GM12878 (cell line): Measurements from ENCODE around the gene ERO1A. TPM values are rescaled to one million over a fixed set of nuclear protein-coding genes. Genes with fewer than 3 reads are reported as not detected.

Experiments used
- ATAC-seq: fragments of 200-7000 bp; cut with Tn5 transposase; 3 replicates; pipeline ENCODE4 v1.9.1; 2020; ENCODE audit warnings: mild to moderate bottlenecking, moderate library complexity
- BruUV-seq: library from RNA; stranded (reverse); fragments of 400-500 nt; replicated peaks from 2 replicates; lab custom pipeline; 2021; lab: Mats Ljungman, UMichigan
- CTCF ChIA-PET: fragments of 300-600 bp; sonication (Branson Sonifier 250); formaldehyde crosslinking; extraction: SDS; loops from one replicate; lab custom pipeline; 2021; ENCODE audit warnings: inconsistent platforms; lab: Yijun Ruan, JAX
- POLR2A ChIA-PET: fragments of 350-600 bp; formaldehyde crosslinking; extraction: SDS; loops from one replicate; lab custom pipeline; 2021; ENCODE audit warnings: inconsistent platforms; lab: Charles Lee
- RAD21 ChIA-PET: fragments of 300-600 bp; sonication (Branson Sonifier 250); formaldehyde crosslinking; loops from one replicate; lab custom pipeline; 2023; ENCODE audit warnings: antibody characterized with exemption; ENCODE audit not compliant: unreplicated experiment; lab: Charles Lee
- SMC1A ChIA-PET: fragments of 300-600 bp; sonication (Branson Sonifier 250); formaldehyde crosslinking; loops from one replicate; lab custom pipeline; 2023; ENCODE audit not compliant: unreplicated experiment, uncharacterized antibody; lab: Charles Lee
- DNase-seq: peaks from one replicate; pipeline ENCODE4 v3.0.0-alpha.2; 2011; ENCODE audit warnings: low read depth, low spot score
- FAIRE-seq: peaks from 3 replicates; lab custom pipeline; 2011; peaks lifted over from hg19 to GRCh38; lab: Jason Lieb, UNC
- H2AFZ ChIP-seq: 2 replicates; pipeline ENCODE4 v1.6.0; 2011; ENCODE audit warnings: low read depth, low read length, control low read depth; ENCODE audit not compliant: control insufficient read depth
- H3K27ac ChIP-seq: 2 replicates; pipeline ENCODE4 v1.5.1; 2011; ENCODE audit warnings: control low read depth; ENCODE audit not compliant: control insufficient read depth, insufficient read depth
- H3K27me3 ChIP-seq, 2 experiments: replicated peaks in 1 of 2; 2 replicates each; pipeline versions ENCODE4 v1.6.0 to v1.6.1; 2011; ENCODE audit warnings: low read length in 1 of 2; ENCODE audit not compliant: control insufficient read depth in 2 of 2, insufficient read depth in 2 of 2
- H3K36me3 ChIP-seq, 2 experiments: 2 replicates each; pipeline ENCODE4 v1.5.1; 2011; ENCODE audit warnings: low read length in 1 of 2; ENCODE audit not compliant: control insufficient read depth in 2 of 2, insufficient read depth in 2 of 2
- H3K4me1 ChIP-seq: 2 replicates; pipeline ENCODE4 v1.6.1; 2011; ENCODE audit warnings: mild to moderate bottlenecking, low read length, moderate library complexity, mixed read lengths; ENCODE audit not compliant: control insufficient read depth, insufficient read depth
- H3K4me2 ChIP-seq: 2 replicates; pipeline ENCODE4 v1.6.0; 2011; ENCODE audit warnings: control low read depth; ENCODE audit not compliant: control insufficient read depth, insufficient read depth
- H3K4me3 ChIP-seq: fragments of 200-600 bp; sonication (generic); 2 replicates; pipeline ENCODE4 v1.5.1; 2016
- H3K79me2 ChIP-seq: 2 replicates; pipeline ENCODE4 v1.6.0; 2011; ENCODE audit warnings: low read length; ENCODE audit not compliant: control insufficient read depth, insufficient read depth
- H3K9ac ChIP-seq: 2 replicates; pipeline ENCODE4 v1.8.0; 2011; ENCODE audit warnings: low read length, control low read depth, mixed read lengths; ENCODE audit not compliant: control insufficient read depth, insufficient read depth
- H3K9me3 ChIP-seq: replicated peaks from 3 replicates; pipeline ENCODE4 v1.5.1; 2011; ENCODE audit warnings: mild to moderate bottlenecking, low read length; ENCODE audit not compliant: control insufficient read depth, insufficient read depth
- H4K20me1 ChIP-seq: 2 replicates; pipeline ENCODE4 v1.6.0; 2011; ENCODE audit not compliant: control insufficient read depth, insufficient read depth
- BMI1 ChIP-seq: fragments of 450-650 bp; IDR thresholded peaks from 2 replicates; pipeline ENCODE4 v1.6.1; 2016; ENCODE audit warnings: mild to moderate bottlenecking, moderate library complexity, borderline replicate concordance
- FOXK2 ChIP-seq: fragments of 450-650 bp; IDR thresholded peaks from 2 replicates; pipeline ENCODE4 v1.6.1; 2017; ENCODE audit warnings: mild to moderate bottlenecking, moderate library complexity
- GATAD2B ChIP-seq: fragments of 450-650 bp; conservative IDR thresholded peaks from 2 replicates; pipeline ENCODE4 v1.6.1; 2017; ENCODE audit warnings: low read depth, mild to moderate bottlenecking, moderate library complexity
- HDAC2 ChIP-seq: fragments of 200-600 bp; sonication (generic); IDR thresholded peaks from 2 replicates; pipeline ENCODE4 v1.6.1; 2017
- IKZF1 ChIP-seq: fragments of 450-650 bp; conservative IDR thresholded peaks from 2 replicates; pipeline ENCODE4 v1.6.1; 2017; ENCODE audit warnings: antibody characterized with exemption, mild to moderate bottlenecking
- JUND ChIP-seq: IDR thresholded peaks from 2 replicates; pipeline ENCODE4 v1.6.1; 2012; ENCODE audit warnings: low read depth, mild to moderate bottlenecking, low read length, improper control_type of control experiment, moderate library complexity
- LARP7 ChIP-seq: fragments of 450-650 bp; IDR thresholded peaks from 2 replicates; pipeline ENCODE4 v1.6.1; 2017; ENCODE audit warnings: mild to moderate bottlenecking
- MEF2B ChIP-seq: fragments of 450-650 bp; IDR thresholded peaks from 2 replicates; pipeline ENCODE4 v1.6.1; 2018; ENCODE audit warnings: mild to moderate bottlenecking, moderate library complexity; ENCODE audit not compliant: partially characterized antibody, poor library complexity, severe bottlenecking
- POLR2AphosphoS5 ChIP-seq: IDR thresholded peaks from 2 replicates; pipeline ENCODE4 v1.6.1; 2011; ENCODE audit warnings: mild to moderate bottlenecking, low read length, inconsistent platforms
- POU2F2 ChIP-seq: IDR thresholded peaks from 3 replicates; pipeline ENCODE4 v1.6.1; 2011; ENCODE audit warnings: low read depth, mild to moderate bottlenecking, low read length, borderline replicate concordance
- TARDBP ChIP-seq: IDR thresholded peaks from 2 replicates; pipeline ENCODE4 v1.6.1; 2016; ENCODE audit warnings: borderline replicate concordance
- TCF3 ChIP-seq: IDR thresholded peaks from 2 replicates; pipeline ENCODE4 v1.6.1; 2012; ENCODE audit warnings: low read depth, mild to moderate bottlenecking, low read length, borderline replicate concordance; ENCODE audit not compliant: insufficient read depth
- YBX1 ChIP-seq: fragments of 450-650 bp; IDR thresholded peaks from 2 replicates; pipeline ENCODE4 v1.6.1; 2016; ENCODE audit warnings: antibody characterized with exemption
- ZNF24 ChIP-seq: fragments of 450-650 bp; IDR thresholded peaks from 2 replicates; pipeline ENCODE4 v1.6.1; 2017; ENCODE audit warnings: antibody characterized with exemption, mild to moderate bottlenecking
- ZNF622 ChIP-seq: fragments of 450-650 bp; IDR thresholded peaks from 2 replicates; pipeline ENCODE4 v1.6.1; 2017; ENCODE audit warnings: mild to moderate bottlenecking, inconsistent platforms
- WGBS: methylation state at CpG from one replicate; pipeline ENCODE4 v1.1.6; 2016; ENCODE audit warnings: low lambda C conversion rate; ENCODE audit not compliant: insufficient replicate concordance, insufficient coverage; ENCODE audit errors: missing lambda C conversion rate; 5-methylcytosine and 5-hydroxymethylcytosine counted together
- in situ Hi-C: fragments of 300-500 bp; cut with MboI; formaldehyde crosslinking; loops from 9 replicates; pipeline ENCODE4 v1.14.3; 2018; ENCODE audit warnings: mixed read lengths
- intact Hi-C: fragments of 100-400 bp; cut with micrococcal nuclease; formaldehyde crosslinking; loops from one replicate; pipeline ENCODE4 v1.14.2; 2022; ENCODE audit not compliant: unreplicated experiment
- polyA plus RNA-seq, 11 experiments: library from polyadenylated mRNA; depleted of rRNA in 4 of 11; unstranded in 6 of 11; stranded (reverse) in 5 of 11; fragments of >200 nt; fragmentation: Nextera tagmentation in 4 of 11; fragmentation: Illumina TruSeq in 1 of 11; extraction: Ambion mirVana in 4 of 11; extraction: Trizol in 1 of 11; gene quantifications; 1 replicate in 1 of 11; 2 replicates in 10 of 11; pipeline versions ENCODE4 v1.2.1 to v1.2.3, GENCODE V29; 2011 to 2016; ENCODE audit warnings: inconsistent platforms in 2 of 11, missing spikeins in 2 of 11, low read depth in 1 of 11
- total RNA-seq, 4 experiments: library from RNA; depleted of rRNA in 3 of 4; stranded (reverse); fragments of >200 nt in 3 of 4; fragmentation: Illumina TruSeq in 1 of 4; extraction: Trizol in 1 of 4; gene quantifications; 2 replicates each; pipeline versions ENCODE4 v1.2.1 to v1.2.3, GENCODE V29; 2013 to 2021
- TF ChIP-seq, protein P1 (sequence below): fragments of 450-650 bp; IDR thresholded peaks from 2 replicates; pipeline ENCODE4 v1.6.1; 2017; ENCODE audit warnings: antibody characterized with exemption, mild to moderate bottlenecking, moderate library complexity
- TF ChIP-seq, protein P2 (sequence below): fragments of 450-650 bp; IDR thresholded peaks from 2 replicates; pipeline ENCODE4 v1.6.1; 2016; ENCODE audit warnings: mild to moderate bottlenecking
- TF ChIP-seq, protein P3 (sequence below): fragments of 150-350 bp; IDR thresholded peaks from 2 replicates; pipeline ENCODE4 v1.6.1; 2014; ENCODE audit warnings: mild to moderate bottlenecking, low read depth, low read length

Gene ERO1A
- total and polyA plus RNA-seq, 10 of the 15 experiments (the other 5 are each of a cell fraction or from before 2014, with no cell fraction given), result 17.5 to 93.1 (median 48.5) TPM

DNA sequence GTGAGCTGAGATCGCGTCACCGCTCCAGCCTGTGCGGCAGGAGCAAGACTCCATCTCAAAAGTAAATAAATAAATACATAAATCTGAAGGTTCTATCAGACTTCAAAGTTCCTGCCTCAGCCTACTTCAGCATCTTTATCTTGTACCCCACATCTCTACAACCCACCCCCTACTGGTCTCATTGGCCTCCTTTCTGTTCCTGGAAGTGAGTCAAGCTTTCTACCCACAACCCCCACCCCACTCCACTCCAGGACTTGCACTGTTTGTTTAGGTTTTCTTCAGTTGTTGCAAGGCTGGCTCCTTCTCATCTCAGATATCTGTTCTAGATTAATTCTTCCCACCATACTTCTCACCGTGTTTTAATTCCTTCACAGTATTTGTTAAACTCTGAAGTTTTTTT, 10.9 kb upstream of the ERO1A start:
- no TSS peak for BruUV-seq
- FAIRE-seq (no peak), DNase-seq (no peak), ATAC-seq (peak; percentile 16)
- Histone ChIP-seq H2AFZ (peak overlapping the region; percentile 83), H3K36me3 (peaks cover 0 to 12% of the 10 kb centered on the region in 2 experiments; a peak in 1 of 4 replicates), H3K9me3 (no peaks in the 10 kb centered on the region), H3K27me3 (no peaks in the 10 kb centered on the region), H3K4me1 (peaks cover 4% of the 10 kb centered on the region; the same call in 1 of the 2 replicates), H4K20me1 (no peaks in the 10 kb centered on the region), H3K4me3 (peak overlapping the region; percentile 91), H3K27ac (peak overlapping the region; percentile 88), H3K9ac (peak overlapping the region; percentile 88), H3K4me2 (peak overlapping the region; percentile 82), H3K79me2 (peaks cover 38% of the 10 kb centered on the region)
- ChIA-PET RAD21 (no interaction called here), CTCF (no interaction called here), SMC1A (no interaction called here), POLR2A (interaction anchor here (0.8 kb wide), 1 partner anchor 8 kb away, joined by 4 read pairs; no protein-coding TSS in a partner anchor)
- no peak for TF ChIP-seq MEF2B
- TF ChIP-seq JUND, result no peak
- TF ChIP-seq LARP7, result no peak
- TF ChIP-seq, protein P1, sequence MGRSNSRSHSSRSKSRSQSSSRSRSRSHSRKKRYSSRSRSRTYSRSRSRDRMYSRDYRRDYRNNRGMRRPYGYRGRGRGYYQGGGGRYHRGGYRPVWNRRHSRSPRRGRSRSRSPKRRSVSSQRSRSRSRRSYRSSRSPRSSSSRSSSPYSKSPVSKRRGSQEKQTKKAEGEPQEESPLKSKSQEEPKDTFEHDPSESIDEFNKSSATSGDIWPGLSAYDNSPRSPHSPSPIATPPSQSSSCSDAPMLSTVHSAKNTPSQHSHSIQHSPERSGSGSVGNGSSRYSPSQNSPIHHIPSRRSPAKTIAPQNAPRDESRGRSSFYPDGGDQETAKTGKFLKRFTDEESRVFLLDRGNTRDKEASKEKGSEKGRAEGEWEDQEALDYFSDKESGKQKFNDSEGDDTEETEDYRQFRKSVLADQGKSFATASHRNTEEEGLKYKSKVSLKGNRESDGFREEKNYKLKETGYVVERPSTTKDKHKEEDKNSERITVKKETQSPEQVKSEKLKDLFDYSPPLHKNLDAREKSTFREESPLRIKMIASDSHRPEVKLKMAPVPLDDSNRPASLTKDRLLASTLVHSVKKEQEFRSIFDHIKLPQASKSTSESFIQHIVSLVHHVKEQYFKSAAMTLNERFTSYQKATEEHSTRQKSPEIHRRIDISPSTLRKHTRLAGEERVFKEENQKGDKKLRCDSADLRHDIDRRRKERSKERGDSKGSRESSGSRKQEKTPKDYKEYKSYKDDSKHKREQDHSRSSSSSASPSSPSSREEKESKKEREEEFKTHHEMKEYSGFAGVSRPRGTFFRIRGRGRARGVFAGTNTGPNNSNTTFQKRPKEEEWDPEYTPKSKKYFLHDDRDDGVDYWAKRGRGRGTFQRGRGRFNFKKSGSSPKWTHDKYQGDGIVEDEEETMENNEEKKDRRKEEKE, result no peak
- TF ChIP-seq TCF3, result no peak
- no peak for TF ChIP-seq IKZF1
- TF ChIP-seq GATAD2B, result no peak
- TF ChIP-seq YBX1, result no peak
- TF ChIP-seq, protein P2, sequence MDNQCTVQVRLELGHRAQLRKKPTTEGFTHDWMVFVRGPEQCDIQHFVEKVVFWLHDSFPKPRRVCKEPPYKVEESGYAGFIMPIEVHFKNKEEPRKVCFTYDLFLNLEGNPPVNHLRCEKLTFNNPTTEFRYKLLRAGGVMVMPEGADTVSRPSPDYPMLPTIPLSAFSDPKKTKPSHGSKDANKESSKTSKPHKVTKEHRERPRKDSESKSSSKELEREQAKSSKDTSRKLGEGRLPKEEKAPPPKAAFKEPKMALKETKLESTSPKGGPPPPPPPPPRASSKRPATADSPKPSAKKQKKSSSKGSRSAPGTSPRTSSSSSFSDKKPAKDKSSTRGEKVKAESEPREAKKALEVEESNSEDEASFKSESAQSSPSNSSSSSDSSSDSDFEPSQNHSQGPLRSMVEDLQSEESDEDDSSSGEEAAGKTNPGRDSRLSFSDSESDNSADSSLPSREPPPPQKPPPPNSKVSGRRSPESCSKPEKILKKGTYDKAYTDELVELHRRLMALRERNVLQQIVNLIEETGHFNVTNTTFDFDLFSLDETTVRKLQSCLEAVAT, result no peak
- TF ChIP-seq FOXK2, result no peak
- TF ChIP-seq HDAC2, result no peak
- TF ChIP-seq, protein P3, sequence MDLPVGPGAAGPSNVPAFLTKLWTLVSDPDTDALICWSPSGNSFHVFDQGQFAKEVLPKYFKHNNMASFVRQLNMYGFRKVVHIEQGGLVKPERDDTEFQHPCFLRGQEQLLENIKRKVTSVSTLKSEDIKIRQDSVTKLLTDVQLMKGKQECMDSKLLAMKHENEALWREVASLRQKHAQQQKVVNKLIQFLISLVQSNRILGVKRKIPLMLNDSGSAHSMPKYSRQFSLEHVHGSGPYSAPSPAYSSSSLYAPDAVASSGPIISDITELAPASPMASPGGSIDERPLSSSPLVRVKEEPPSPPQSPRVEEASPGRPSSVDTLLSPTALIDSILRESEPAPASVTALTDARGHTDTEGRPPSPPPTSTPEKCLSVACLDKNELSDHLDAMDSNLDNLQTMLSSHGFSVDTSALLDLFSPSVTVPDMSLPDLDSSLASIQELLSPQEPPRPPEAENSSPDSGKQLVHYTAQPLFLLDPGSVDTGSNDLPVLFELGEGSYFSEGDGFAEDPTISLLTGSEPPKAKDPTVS, result no peak
- TF ChIP-seq POU2F2, result no peak
- TF ChIP-seq POLR2AphosphoS5, result no peak
- no peak for TF ChIP-seq ZNF622
- no peak for TF ChIP-seq TARDBP
- no peak for TF ChIP-seq BMI1
- TF ChIP-seq ZNF24, result no peak
- in situ Hi-C loops, result no loop called here
- over 99% methylated on average over 5 of the region's 5 CpGs for WGBS
- intact Hi-C loops, result no loop called here
